Placental epithelial cell (primary cell): Measurements from ENCODE around the gene HDAC8. TPM values are rescaled to one million over a fixed set of nuclear protein-coding genes. Genes with fewer than 3 reads are reported as not detected.
A peak's percentile ranks its signal among the peaks of the same experiment; 100 is the strongest.

ENCODE experiments used
- small RNA-seq: library from RNA; depleted of rRNA; stranded (forward); fragments of <200 nt; gene quantifications from one replicate; pipeline ENCODE3, GENCODE V24; 2012
- total RNA-seq: library from RNA; depleted of rRNA; stranded (reverse); fragments of >200 nt; gene quantifications from 2 replicates; pipeline ENCODE4 v1.2.3, GENCODE V29; 2012

The HDAC8 gene
- 23.6 and 24.7 TPM in 2 replicates for total RNA-seq

GRCh38 chrX:72572248-72573157 lies at the start of gene HDAC8:
Gene HDAC8, minus strand, starts transcription at chrX:72572843. Its CDS starts 82 bp downstream, at chrX:72572761.

GRCh38 chrX:72305286-72306084 lies 267.2 kb downstream of the HDAC8 start, which contains the start of gene CITED1:
Gene CITED1, minus strand, starts transcription at chrX:72305914. Its CDS starts 3,045 bp downstream, at chrX:72302869.

Small RNA genes lying within 50 kb of the gene (small RNA-seq; reads per million reads assigned to genes)
- not detected for gene RF00019
- gene RNU2-68P = 16.0 reads per million, percentile 96 among the genes with 10 or more reads in this experiment

Other genes starting within 250 kb of the HDAC8 start
- 19.6 and 27.5 TPM in 2 replicates for gene PHKA1, start 141.5 kb upstream of the HDAC8 start, total RNA-seq
- under 0.01 TPM in 1 of 2 replicates, not detected in the other for gene DMRTC1B, start 204.0 kb upstream of the HDAC8 start, total RNA-seq
- not detected in 2 replicates for gene FAM236B, start 209.8 kb upstream of the HDAC8 start, total RNA-seq
- not detected in 2 replicates for gene FAM236D, start 235.4 kb upstream of the HDAC8 start, total RNA-seq